Neural progenitor cell (in vitro differentiated cells): ENCODE results near the gene ERC1.
"Not testable (repeated sequence)": the region's sequence is repeated elsewhere in the genome, so short reads cannot be mapped to it uniquely, and the experiment has no call there.

Source experiments
- EZH2 ChIP-seq: fragments of 200-600 bp; sonication (generic); IDR thresholded peaks from 2 replicates; pipeline ENCODE4 v1.6.1; 2017; ENCODE audit warnings: antibody characterized with exemption, mild to moderate bottlenecking, moderate library complexity
- TF ChIP-seq, protein P1 (sequence below): fragments of 200-600 bp; sonication (generic); IDR thresholded peaks from 2 replicates; pipeline ENCODE4 v1.5.1; 2017; ENCODE audit warnings: antibody characterized with exemption, mild to moderate bottlenecking

DNA sequence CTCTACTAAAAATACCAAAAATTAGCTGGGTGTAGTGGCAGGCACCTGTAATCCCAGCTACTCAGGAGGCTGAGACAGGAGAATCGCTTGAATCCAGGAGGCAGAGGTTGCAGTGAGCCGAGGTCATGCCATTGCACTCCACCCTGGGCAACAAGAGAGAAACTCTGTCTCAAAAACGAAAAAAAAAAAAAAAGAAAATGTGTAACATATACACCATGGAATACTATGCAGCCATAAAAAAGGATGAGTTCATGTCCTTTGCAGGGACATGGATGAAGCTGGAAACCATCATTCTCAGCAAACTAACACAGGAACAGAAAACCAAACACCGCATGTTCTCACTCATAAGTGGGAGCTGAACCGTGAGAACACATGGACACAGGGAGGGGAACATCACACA is 326.0 kb downstream of the ERC1 start:
- TF ChIP-seq, protein P1, sequence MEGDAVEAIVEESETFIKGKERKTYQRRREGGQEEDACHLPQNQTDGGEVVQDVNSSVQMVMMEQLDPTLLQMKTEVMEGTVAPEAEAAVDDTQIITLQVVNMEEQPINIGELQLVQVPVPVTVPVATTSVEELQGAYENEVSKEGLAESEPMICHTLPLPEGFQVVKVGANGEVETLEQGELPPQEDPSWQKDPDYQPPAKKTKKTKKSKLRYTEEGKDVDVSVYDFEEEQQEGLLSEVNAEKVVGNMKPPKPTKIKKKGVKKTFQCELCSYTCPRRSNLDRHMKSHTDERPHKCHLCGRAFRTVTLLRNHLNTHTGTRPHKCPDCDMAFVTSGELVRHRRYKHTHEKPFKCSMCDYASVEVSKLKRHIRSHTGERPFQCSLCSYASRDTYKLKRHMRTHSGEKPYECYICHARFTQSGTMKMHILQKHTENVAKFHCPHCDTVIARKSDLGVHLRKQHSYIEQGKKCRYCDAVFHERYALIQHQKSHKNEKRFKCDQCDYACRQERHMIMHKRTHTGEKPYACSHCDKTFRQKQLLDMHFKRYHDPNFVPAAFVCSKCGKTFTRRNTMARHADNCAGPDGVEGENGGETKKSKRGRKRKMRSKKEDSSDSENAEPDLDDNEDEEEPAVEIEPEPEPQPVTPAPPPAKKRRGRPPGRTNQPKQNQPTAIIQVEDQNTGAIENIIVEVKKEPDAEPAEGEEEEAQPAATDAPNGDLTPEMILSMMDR, result not testable (repeated sequence)
- not testable (repeated sequence) for TF ChIP-seq EZH2
